Activated gamma-delta T cell treated with Interleukin-2 at 50 U/mL for 16 hours (primary cell): ENCODE measurements around the gene PTTG1IP.
"Not testable (repeated sequence)": the region's sequence is repeated elsewhere in the genome, so short reads cannot be mapped to it uniquely, and the experiment has no call there.

Source experiments
- DNase-seq: peaks from one replicate; pipeline ENCODE4 v3.0.0-alpha.2; 2020

Gene PTTG1IP, protein sequence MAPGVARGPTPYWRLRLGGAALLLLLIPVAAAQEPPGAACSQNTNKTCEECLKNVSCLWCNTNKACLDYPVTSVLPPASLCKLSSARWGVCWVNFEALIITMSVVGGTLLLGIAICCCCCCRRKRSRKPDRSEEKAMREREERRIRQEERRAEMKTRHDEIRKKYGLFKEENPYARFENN

GRCh38 chr21:44873356-44874239 lies at the start of gene PTTG1IP:
Gene PTTG1IP (minus strand): TSS chr21:44873690. CDS start chr21:44873616, 74 bp downstream.
- DNase-seq, result peak; percentile 99

DNA sequence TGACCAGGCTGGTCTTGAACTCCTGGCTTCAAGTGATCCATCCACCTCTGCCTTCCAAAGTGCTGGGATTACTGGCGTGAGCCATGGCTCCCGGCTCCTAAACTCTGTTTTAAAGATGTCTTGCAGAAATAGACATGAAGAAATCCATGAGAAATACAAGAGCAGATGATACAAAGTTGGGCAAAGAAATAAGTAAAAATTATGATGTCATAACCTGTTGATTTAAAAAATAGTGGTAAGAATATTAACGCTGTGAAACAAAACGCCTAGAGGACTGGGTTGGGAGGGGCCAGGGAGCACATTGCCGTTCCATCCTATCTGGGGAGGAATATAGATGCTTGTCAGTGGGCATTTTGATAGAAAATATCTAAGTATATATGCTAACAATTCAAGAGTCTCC lies 48.4 kb upstream of the PTTG1IP start:
- DNase-seq, result no peak

GRCh38 chr21:44920694-44921604 lies 47.5 kb upstream of the PTTG1IP start, which contains the start of gene ITGB2:
Gene ITGB2 (minus strand): TSS chr21:44920899. CDS start chr21:44910782, 10,117 bp downstream.
- peak; percentile 68 for DNase-seq

DNA sequence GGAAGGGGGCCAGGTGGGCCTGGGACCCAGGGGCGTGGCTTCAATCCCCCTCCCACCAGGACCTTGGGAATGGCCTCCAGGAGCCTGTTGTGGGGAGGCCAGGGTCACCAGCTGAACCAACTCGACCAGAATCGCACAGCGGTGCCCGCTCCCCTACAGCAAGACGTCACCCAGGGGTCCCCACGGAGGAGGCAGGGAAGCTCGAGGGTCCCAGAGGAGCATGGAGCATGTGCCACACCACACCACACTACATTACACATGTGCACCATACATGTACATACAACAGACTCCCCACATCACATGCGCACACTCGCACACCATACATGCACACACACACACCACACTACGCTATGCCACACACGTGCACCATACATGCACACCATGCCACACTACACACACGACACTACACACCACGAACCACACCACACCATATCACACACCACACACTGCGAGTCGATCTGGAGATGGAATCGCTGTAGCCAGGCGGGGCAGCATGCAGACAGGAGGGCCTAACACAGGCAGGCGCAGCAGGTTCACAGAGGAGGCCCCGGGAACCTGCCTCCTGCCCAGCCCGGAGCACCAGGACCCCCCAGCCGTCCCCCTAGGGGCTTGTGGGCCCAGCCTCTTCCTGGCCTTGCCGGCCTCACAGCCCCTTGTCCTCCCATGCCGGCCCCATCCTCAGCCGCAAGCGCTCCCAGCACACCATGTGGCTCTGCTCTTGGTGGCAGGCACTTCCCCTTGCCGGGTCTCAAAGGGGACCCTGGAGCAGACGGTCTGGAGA lies 46.6 kb upstream of the PTTG1IP start:
- no peak for DNase-seq

DNA sequence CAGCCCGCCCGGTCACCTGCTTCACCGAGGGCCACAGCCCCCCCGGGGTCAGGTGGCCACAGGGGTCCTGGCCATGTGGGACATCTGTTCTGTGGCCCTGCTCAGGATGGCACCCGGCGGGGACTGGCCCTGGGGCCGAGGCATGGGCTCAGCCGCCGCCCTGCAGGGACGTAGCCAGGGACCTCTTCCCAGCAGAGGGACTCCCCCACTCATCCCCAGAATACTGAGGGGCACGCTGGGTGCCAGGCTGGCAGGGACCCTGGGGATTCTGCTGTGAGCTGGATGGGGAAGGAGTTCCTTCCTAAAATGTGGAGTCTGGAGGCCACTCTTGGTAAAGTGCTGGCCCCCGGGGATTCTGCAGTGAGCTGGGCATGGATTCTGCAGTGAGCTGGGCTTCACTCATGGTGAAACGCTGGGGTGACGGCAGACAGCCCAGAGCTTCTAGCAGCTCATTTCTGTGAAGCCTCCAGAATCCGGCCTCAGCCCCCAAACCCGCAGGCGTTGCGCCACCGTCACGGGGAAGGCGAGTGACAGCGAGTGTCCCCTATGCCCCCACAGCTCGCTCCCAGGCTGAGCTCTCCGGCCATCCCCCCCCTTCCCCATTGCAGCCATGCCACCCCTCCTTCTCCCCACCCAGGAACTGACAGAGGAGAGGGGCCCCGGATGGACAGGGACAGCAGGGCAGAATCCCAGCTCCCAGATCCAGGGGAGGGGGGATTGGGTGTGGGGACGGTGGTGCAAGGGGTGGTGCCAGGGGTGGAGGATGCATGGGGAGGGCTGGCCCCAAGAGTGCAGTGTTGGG lies 45.8 kb upstream of the PTTG1IP start:
- DNase-seq, result no peak

DNA sequence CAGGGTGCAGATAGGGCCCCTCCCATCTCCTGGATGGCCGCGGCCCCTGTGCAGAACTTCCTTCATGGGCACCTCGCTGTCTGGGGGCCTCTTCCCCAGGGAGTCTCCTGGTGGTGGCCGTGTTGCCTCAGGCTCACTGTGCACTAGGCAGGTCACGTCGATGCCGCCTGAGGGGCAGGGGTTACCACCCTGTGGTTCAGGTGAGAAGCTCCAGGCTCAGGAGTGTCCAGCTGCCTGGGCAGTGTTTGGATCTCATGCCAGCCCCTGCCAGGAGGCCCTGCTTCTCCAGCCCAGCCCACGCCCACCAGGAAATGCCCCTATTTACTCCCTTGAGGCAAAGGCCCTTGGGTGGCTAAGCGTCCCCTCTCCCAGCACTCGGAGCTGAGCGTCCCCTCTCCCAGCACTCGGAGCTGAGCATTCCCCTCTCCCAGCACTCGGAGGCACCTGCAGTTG lies 45.1 kb upstream of the PTTG1IP start:
- no peak for DNase-seq

GRCh38 chr21:44918107-44918470 lies 44.6 kb upstream of the PTTG1IP start:
- no peak for DNase-seq

- no peak for DNase-seq
Measured at GRCh38 chr21:44917446-44918106, 44.1 kb upstream of the PTTG1IP start.

DNA sequence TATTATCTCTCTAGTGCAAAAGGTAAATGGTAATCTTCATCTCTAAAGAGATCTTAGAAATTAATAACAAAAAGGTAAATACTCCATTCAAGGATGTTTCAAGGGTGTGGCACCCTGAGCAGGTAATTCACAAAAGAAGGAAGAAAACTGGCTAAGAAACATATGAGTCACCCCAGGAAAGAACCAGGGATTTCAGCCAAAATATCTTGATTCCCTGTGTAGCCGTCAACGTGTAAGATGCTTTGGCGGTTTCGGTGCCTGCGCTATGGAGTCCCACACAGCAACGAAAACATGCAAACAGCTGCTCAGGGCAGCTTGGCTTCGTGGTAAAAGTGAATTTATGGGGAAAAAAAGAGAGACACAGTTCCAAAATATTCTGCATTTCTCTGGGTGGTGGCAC lies 43.5 kb upstream of the PTTG1IP start:
- no peak for DNase-seq

- DNase-seq, result peak; percentile 74
Measured at GRCh38 chr21:44914176-44914874, 40.8 kb upstream of the PTTG1IP start.

GRCh38 chr21:44913425-44914175 lies 40.1 kb upstream of the PTTG1IP start:
- DNase-seq, result no peak

- not testable (repeated sequence) for DNase-seq
Measured at GRCh38 chr21:44912506-44913412, 39.3 kb upstream of the PTTG1IP start.

GRCh38 chr21:44912158-44912473 lies 38.6 kb upstream of the PTTG1IP start:
- no peak for DNase-seq

DNA sequence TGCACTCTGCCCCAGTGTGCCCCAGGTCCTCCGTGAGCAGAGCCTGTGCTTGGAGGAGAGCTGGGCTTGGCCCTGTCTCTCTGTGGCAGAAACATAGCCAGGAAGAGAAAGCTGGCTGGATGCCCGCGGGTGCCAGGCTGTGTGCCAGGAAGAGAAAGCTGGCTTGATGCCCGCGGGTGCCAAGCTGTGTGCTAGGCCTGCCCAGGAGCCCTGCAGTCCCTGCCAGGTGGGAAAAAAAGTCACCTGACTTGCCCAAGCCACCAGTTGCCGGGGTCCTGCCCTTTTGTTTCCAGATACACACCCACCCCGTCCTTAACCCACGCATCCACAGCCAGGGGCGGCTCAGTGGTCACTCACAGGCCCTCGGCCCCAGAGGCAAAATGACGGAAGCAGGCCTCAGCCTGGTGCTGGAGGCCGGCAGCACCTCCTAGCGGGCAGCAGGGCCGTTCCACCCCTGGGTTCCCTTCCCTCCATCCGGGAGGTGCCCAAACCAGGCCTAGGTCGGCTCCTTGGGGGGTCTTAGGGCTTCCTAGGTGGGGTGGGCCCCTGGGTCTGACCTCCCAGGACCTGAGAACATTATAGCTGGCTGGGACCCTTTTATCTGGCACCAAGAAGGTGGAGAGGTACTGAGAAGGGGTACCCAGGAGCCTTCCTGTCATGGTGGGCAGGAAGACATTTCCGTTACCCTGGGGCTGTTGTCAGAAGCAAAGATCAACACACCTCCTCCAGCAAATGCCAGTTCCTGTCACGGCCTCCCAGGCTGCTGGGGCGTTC lies 38.1 kb upstream of the PTTG1IP start:
- peak; percentile 66 for DNase-seq

DNA sequence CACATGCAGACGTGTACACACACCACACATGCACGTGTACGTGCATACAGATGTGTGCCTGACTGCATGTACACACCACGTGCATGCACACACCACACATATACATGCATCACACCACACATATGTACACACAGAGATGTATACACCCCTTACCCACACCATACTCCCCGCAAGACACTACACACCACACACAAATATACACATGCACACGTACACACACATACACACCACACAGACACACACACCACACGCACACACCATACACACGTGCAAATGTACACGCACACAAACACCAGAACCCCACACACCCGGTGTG lies 37.5 kb upstream of the PTTG1IP start:
- no peak for DNase-seq

DNA sequence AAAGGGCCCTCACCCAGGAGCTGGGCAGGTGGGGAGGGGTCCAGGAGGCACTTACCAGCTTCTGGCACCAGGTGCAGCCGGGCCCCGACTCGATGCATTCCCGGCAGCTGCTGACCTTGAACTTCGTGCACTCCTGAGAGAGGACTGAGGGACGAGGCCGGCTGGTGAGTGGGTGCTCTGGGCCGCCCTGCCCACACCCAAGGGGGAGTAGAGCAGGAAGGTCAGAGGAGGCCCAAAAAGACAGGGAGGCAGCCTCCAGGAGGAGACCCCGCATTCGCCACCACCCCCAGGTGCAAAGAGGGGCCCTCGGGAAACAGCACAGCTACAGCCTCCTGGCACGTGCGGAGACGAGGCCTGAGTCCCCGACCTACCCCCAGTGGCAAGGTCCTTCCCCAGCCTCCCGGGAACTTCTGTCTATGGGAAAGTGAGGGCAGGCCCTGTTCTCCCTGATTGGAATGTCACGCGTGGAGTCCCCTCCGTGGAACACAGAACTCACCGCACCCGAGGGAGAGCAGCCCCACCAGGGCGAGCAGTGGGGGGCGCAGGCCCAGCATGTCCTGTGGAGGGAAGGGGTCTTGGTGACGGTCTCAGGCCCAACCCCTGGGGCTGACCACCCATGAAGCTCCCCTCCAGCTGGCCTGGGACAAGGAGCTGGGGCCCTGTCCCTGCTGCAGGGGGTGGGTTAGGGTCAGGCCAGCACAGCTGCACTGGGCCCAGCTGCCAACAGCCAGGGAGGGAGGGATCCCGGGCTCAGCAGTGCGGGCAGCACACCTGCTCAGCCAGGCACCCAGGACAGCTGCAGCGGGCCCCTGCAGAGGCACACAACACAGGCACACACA lies 37.0 kb upstream of the PTTG1IP start:
- no peak for DNase-seq

- DNase-seq, result no peak
Measured at GRCh38 chr21:44909719-44910118, 36.2 kb upstream of the PTTG1IP start.
